ENCODE results near the gene FAM114A2. TPM values are rescaled to one million over a fixed set of nuclear protein-coding genes. Genes with fewer than 3 reads are reported as not detected.

The FAM114A2 gene
- total RNA-seq, 2 experiments from 2014 or later, result 16.5 to 33.2 TPM

- BruUV-seq (replicated peaks), result no TSS peak
- Histone ChIP-seq H3K4me3 (ENCODE audit: low read depth, low read length, poor library complexity, severe bottlenecking) (no peak overlapping the region), H3K36me3 (ENCODE audit: insufficient read depth, low read length) (no peaks in the 10 kb centered on the region), H3K79me2 (ENCODE audit: insufficient read depth, low read depth, low read length) (no peaks in the 10 kb centered on the region), H3K9me3 (ENCODE audit: low read length) (no peaks in the 10 kb centered on the region), H4K20me1 (ENCODE audit: insufficient read depth, low read length) (no peaks in the 10 kb centered on the region), H3K4me1 (ENCODE audit: insufficient read depth, low read length, poor library complexity, severe bottlenecking) (no peaks in the 10 kb centered on the region), H3K9me2 (ENCODE audit: insufficient read depth, low read length) (no peaks in the 10 kb centered on the region), H2AFZ (ENCODE audit: low read length) (no peak overlapping the region), H3K27ac (ENCODE audit: low read depth, low read length, poor library complexity, severe bottlenecking) (no peak overlapping the region), H3K4me2 (ENCODE audit: low read length) (no peak overlapping the region)
- POLR2A ChIA-PET, result no interaction called here
- DNase-seq (ENCODE audit: low spot score), result no peak
- CTCF ChIA-PET (ENCODE audit: unreplicated experiment), result interaction anchor here (0.6 kb wide), 1 partner anchor 315 kb away, joined by 10 read pairs; no protein-coding TSS in a partner anchor
- TF ChIP-seq EZH2phosphoT487 (IDR thresholded peaks at IDR 0.05; ENCODE audit: borderline replicate concordance, low read depth, low read length), result no peak
- intact Hi-C loops (cut with micrococcal nuclease; ENCODE audit: unreplicated experiment), result loop anchor here (10.0 kb wide), 3 partner anchors 136 to 1426 kb away; no protein-coding TSS in a partner anchor
These were observed 78.2 kb downstream of the FAM114A2 start for GRCh38 chr5:153960269-153961215.

GRCh38 chr5:153959134-153959957 is 79.4 kb downstream of the FAM114A2 start:
- no peaks in the 10 kb centered on the region for H4K20me1 ChIP-seq (ENCODE audit: insufficient read depth, low read length)
- no peak overlapping the region for H3K4me2 ChIP-seq (ENCODE audit: low read length)
- no peaks in the 10 kb centered on the region for H3K79me2 ChIP-seq (ENCODE audit: insufficient read depth, low read depth, low read length)
- intact Hi-C loops (cut with micrococcal nuclease; ENCODE audit: unreplicated experiment), result no loop called here
- H3K9me3 ChIP-seq (ENCODE audit: low read length), result no peaks in the 10 kb centered on the region
- no peak overlapping the region for H3K4me3 ChIP-seq (ENCODE audit: low read depth, low read length, poor library complexity, severe bottlenecking)
- H3K36me3 ChIP-seq (ENCODE audit: insufficient read depth, low read length), result no peaks in the 10 kb centered on the region
- ChIA-PET CTCF (ENCODE audit: unreplicated experiment) (no interaction called here), POLR2A (no interaction called here)
- no TSS peak for BruUV-seq (replicated peaks)
- no peaks in the 10 kb centered on the region for H3K9me2 ChIP-seq (ENCODE audit: insufficient read depth, low read length)
- H3K27ac ChIP-seq (ENCODE audit: low read depth, low read length, poor library complexity, severe bottlenecking), result no peak overlapping the region
- no peak for TF ChIP-seq CTCF (conservative IDR thresholded peaks at IDR 0.05; ENCODE audit: low read length)
- TF ChIP-seq EZH2phosphoT487 (IDR thresholded peaks at IDR 0.05; ENCODE audit: borderline replicate concordance, low read depth, low read length), result no peak
- H2AFZ ChIP-seq (ENCODE audit: low read length), result no peak overlapping the region
- no peak for DNase-seq (ENCODE audit: low spot score)
- H3K4me1 ChIP-seq (ENCODE audit: insufficient read depth, low read length, poor library complexity, severe bottlenecking), result no peaks in the 10 kb centered on the region

DNA sequence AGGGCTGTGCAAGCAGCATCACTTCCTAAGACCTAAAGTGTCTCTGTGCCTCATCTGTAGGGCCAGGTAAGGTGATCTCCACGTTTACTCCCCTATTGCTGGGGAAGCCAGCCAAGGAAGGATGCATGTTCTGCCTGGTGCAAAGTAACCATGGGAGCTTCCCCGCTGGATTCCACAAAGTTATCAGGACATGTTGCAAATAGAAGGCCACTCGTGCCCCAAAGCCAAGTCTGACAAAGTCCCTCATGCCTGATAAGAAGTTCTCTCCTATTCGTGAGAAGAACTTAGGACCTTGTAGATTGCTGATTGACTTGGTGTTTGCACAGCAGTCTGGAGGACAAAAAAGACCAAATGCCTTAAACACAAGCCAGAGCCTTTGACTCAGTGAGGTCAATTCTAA is 81.5 kb downstream of the FAM114A2 start:
- H3K4me1 ChIP-seq (ENCODE audit: insufficient read depth, low read length, poor library complexity, severe bottlenecking), result no peaks in the 10 kb centered on the region
- H3K79me2 ChIP-seq (ENCODE audit: insufficient read depth, low read depth, low read length), result no peaks in the 10 kb centered on the region
- H3K4me3 ChIP-seq (ENCODE audit: low read depth, low read length, poor library complexity, severe bottlenecking), result no peak overlapping the region
- CTCF ChIA-PET (ENCODE audit: unreplicated experiment), result no interaction called here
- TF ChIP-seq EZH2phosphoT487 (IDR thresholded peaks at IDR 0.05; ENCODE audit: borderline replicate concordance, low read depth, low read length) (no peak), CTCF (conservative IDR thresholded peaks at IDR 0.05; ENCODE audit: low read length) (no peak)
- DNase-seq (ENCODE audit: low spot score), result no peak
- no peaks in the 10 kb centered on the region for H3K9me3 ChIP-seq (ENCODE audit: low read length)
- no peaks in the 10 kb centered on the region for H3K9me2 ChIP-seq (ENCODE audit: insufficient read depth, low read length)
- no peak overlapping the region for H3K27ac ChIP-seq (ENCODE audit: low read depth, low read length, poor library complexity, severe bottlenecking)
- no peaks in the 10 kb centered on the region for H4K20me1 ChIP-seq (ENCODE audit: insufficient read depth, low read length)
- no peaks in the 10 kb centered on the region for H3K36me3 ChIP-seq (ENCODE audit: insufficient read depth, low read length)
- intact Hi-C loops (cut with micrococcal nuclease; ENCODE audit: unreplicated experiment), result no loop called here
- no peak overlapping the region for H3K4me2 ChIP-seq (ENCODE audit: low read length)
- POLR2A ChIA-PET, result no interaction called here
- no peak overlapping the region for H2AFZ ChIP-seq (ENCODE audit: low read length)
- BruUV-seq (replicated peaks), result no TSS peak

Measured in OCI-LY7 (cell line).